ENCODE measurements around the gene PON3. TPM values are rescaled to one million over a fixed set of nuclear protein-coding genes. Genes with fewer than 3 reads are reported as not detected.

The PON3 gene
- total RNA-seq, 2 donors from 2014 or later = 3.0 to 3.5 TPM

DNA sequence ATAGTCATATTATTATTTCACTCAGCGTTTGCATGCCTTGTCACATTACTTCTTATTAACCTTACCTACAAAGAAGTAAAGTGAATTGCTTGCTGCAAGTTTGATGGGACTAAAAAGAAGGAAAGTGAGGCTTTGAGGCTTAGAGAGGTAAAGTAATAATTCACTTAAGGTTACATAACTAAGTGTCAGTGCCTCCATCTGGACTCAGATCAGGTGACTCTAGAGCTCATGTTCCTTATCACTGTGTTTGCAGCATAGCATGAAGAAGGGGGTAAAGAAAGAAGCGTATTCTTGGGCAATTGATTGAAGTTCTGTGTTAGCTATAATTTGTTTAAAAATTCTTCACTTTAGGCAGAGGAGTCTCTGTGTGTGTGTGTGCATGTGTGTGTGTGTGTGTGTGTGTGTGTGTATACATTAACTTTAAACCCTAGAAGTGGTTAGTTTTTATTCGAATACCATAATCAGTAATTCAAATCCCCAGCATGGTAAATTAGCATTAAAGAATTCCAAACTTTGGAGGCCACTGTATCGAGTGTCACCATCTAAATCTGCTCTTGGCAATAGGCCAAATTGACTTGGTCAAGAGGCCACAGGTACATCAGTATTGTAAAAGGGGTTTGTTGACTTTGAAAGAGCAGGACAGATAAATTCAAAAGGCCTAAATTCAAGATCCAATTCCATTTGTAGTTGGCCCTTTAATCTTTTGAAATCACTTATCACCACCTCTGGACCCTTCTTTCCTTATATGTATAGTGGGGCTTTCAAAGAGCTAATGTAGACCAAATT, 2.2 kb upstream of the PON3 start:
- DNase-seq = no peak
- intact Hi-C loops (cut with DNase I) = loop anchor here (5.0 to 10.0 kb wide), 2 partner anchors 34 to 76 kb away; no protein-coding TSS in a partner anchor
- Histone ChIP-seq H3K4me3 (no peak overlapping the region), H3K9me3 (no peaks in the 10 kb centered on the region), H3K9ac (ENCODE audit: low read depth in 2 of 2, low read length in 2 of 2) (no peak overlapping the region), H3K27me3 (no peaks in the 10 kb centered on the region), H3K36me3 (no peaks in the 10 kb centered on the region), H3K4me1 (no peaks in the 10 kb centered on the region), H3K27ac (no peak overlapping the region)
- TF ChIP-seq, protein P1, sequence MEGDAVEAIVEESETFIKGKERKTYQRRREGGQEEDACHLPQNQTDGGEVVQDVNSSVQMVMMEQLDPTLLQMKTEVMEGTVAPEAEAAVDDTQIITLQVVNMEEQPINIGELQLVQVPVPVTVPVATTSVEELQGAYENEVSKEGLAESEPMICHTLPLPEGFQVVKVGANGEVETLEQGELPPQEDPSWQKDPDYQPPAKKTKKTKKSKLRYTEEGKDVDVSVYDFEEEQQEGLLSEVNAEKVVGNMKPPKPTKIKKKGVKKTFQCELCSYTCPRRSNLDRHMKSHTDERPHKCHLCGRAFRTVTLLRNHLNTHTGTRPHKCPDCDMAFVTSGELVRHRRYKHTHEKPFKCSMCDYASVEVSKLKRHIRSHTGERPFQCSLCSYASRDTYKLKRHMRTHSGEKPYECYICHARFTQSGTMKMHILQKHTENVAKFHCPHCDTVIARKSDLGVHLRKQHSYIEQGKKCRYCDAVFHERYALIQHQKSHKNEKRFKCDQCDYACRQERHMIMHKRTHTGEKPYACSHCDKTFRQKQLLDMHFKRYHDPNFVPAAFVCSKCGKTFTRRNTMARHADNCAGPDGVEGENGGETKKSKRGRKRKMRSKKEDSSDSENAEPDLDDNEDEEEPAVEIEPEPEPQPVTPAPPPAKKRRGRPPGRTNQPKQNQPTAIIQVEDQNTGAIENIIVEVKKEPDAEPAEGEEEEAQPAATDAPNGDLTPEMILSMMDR (IDR thresholded peaks at IDR 0.05) = no peak

DNA sequence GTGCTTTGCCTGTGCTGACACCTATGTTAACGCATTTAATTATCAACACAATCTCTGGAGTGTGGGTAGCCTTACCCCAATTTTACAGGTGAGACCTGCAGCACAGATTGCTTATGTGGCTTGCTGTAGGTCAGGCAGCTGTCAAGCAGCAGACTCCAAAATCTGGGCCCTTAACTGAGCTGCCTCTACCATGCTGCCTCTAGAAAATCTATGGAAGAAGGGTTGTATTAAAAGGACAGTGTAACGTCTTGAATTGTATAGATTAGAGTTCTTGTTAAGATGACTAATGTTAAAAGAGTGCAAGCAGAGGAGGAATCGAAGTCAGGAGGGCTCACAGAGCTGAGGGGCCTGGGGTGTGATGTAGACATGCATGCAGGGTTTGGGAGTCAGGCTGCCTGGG, 1.2 kb upstream of the PON3 start:
- no peaks in the 10 kb centered on the region for H3K36me3 ChIP-seq
- H3K9ac ChIP-seq (ENCODE audit: low read depth in 2 of 2, low read length in 2 of 2) = peak overlapping the region in 1 of 2 donors; percentile 64
- TF ChIP-seq, protein P1 (IDR thresholded peaks at IDR 0.05) = no peak
- no peaks in the 10 kb centered on the region for H3K27me3 ChIP-seq
- intact Hi-C loops (cut with DNase I) = loop anchor here (5.0 to 10.0 kb wide), 2 partner anchors 35 to 77 kb away; no protein-coding TSS in a partner anchor
- H3K9me3 ChIP-seq = no peaks in the 10 kb centered on the region
- no peaks in the 10 kb centered on the region for H3K4me1 ChIP-seq
- no peak overlapping the region for H3K4me3 ChIP-seq
- no peak for DNase-seq
- H3K27ac ChIP-seq = no peak overlapping the region

DNA sequence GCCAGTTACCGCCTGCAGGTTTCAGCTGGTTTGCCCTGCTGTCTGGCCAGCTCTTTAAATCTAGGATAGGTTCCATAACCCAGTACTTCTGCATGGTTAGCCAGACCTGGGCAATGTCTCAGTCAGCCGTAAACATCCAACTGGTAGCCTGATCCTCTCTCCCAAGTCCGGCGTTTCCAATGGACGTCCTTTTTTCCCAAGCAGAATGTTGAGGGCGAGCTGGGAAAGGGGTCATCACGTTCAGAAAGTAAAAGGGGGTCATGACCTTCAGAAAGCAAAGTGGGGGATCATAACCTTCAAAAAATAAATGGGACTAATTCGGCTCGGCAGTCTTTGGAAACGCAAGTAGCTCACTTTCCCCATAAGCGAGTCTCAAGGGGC, 430 bp downstream of the PON3 start:
- Histone ChIP-seq H3K4me3 (peak overlapping the region; percentile 52), H3K9me3 (no peaks in the 10 kb centered on the region), H3K27me3 (no peaks in the 10 kb centered on the region), H3K9ac (ENCODE audit: low read depth in 2 of 2, low read length in 2 of 2) (peak overlapping the region in 1 of 2 donors; percentile 64), H3K36me3 (no peaks in the 10 kb centered on the region), H3K27ac (no peak overlapping the region), H3K4me1 (no peaks in the 10 kb centered on the region)
- DNase-seq = no peak
- TF ChIP-seq, protein P1 (IDR thresholded peaks at IDR 0.05) = no peak
- intact Hi-C loops (cut with DNase I) = loop anchor here (5.0 to 10.0 kb wide), 2 partner anchors 37 to 79 kb away; no protein-coding TSS in a partner anchor

- intact Hi-C loops (cut with DNase I) = loop anchor here (10.0 kb wide), 1 partner anchor 80 kb away; no protein-coding TSS in a partner anchor
- Histone ChIP-seq H3K36me3 (no peaks in the 10 kb centered on the region), H3K27ac (no peak overlapping the region), H3K4me3 (no peak overlapping the region), H3K9me3 (no peaks in the 10 kb centered on the region), H3K9ac (ENCODE audit: low read depth in 2 of 2, low read length in 2 of 2) (no peak overlapping the region), H3K4me1 (no peaks in the 10 kb centered on the region), H3K27me3 (no peaks in the 10 kb centered on the region)
- DNase-seq = no peak
- TF ChIP-seq, protein P1 (IDR thresholded peaks at IDR 0.05) = no peak
Observed at GRCh38 chr7:95394370-95394769, 1.8 kb downstream of the PON3 start.

DNA sequence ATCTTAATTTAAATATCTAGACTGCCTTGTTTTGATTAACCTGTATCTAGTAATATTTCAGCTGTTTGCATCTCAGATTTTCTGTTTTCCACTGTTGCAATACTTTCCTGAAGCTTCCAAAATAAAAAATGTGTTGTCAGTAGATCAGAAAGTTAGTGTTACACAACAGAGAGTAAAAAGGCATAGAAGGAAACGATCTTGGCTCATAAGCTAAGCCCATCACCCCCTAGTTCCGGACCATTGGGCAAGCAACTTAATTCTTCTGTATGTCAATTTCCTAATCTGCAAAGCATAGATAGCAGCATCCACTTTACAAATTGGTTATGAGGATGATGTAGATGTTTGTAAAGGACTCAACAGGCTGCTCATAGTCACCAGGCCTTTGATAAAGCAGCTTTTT, 4.4 kb downstream of the PON3 start:
- Histone ChIP-seq H3K27ac (no peak overlapping the region), H3K4me3 (no peak overlapping the region), H3K9me3 (no peaks in the 10 kb centered on the region), H3K36me3 (no peaks in the 10 kb centered on the region), H3K27me3 (no peaks in the 10 kb centered on the region), H3K4me1 (no peaks in the 10 kb centered on the region), H3K9ac (ENCODE audit: low read depth in 2 of 2, low read length in 2 of 2) (no peak overlapping the region)
- intact Hi-C loops (cut with DNase I) = loop anchor here (10.0 kb wide), 1 partner anchor 83 kb away; no protein-coding TSS in a partner anchor
- TF ChIP-seq, protein P1 (IDR thresholded peaks at IDR 0.05) = no peak
- no peak for DNase-seq

Measured in colonic mucosa (tissue), 4 donors.